Measurements from ENCODE around the gene GATA2. TPM values are rescaled to one million over a fixed set of nuclear protein-coding genes. Genes with fewer than 3 reads are reported as not detected.

The GATA2 gene
- total RNA-seq, 4 donors from 2014 or later = 7.1 to 19.5 (median 9.7) TPM

- Histone ChIP-seq H3K36me3 (no peaks in the 10 kb centered on the region), H3K4me3 (replicated peaks in 1 of 3) (no peak overlapping the region), H3K27ac (no peak overlapping the region), H3K27me3 (no peaks in the 10 kb centered on the region), H3K4me1 (peaks cover 0 to 5% of the 10 kb centered on the region in 2 donors), H3K9me3 (no peaks in the 10 kb centered on the region)
- DNase-seq = no peak
- intact Hi-C loops (cut with DNase I) = no loop called here
- no peak for TF ChIP-seq CTCF (IDR thresholded peaks at IDR 0.05)
- TF ChIP-seq POLR2A (IDR thresholded peaks at IDR 0.05) = no peak
- WGBS, 2 donors = 87 to 90% methylated on average over 5 of the region's 5 CpGs
These were observed 9.7 kb upstream of the GATA2 start for GRCh38 chr3:128502712-128503111.

GRCh38 chr3:128501431-128501830, 8.4 kb upstream of the GATA2 start:
- Histone ChIP-seq H3K27me3 (no peaks in the 10 kb centered on the region), H3K4me1 (peaks cover 6 to 16% of the 10 kb centered on the region in 2 donors), H3K9me3 (no peaks in the 10 kb centered on the region), H3K27ac (no peak overlapping the region), H3K4me3 (replicated peaks in 1 of 3) (no peak overlapping the region), H3K36me3 (no peaks in the 10 kb centered on the region)
- intact Hi-C loops (cut with DNase I) = no loop called here
- no peak for DNase-seq
- WGBS, 2 donors = 75 to 76% methylated on average over 3 of the region's 3 CpGs
- TF ChIP-seq POLR2A (IDR thresholded peaks at IDR 0.05) = no peak
- no peak for TF ChIP-seq CTCF (IDR thresholded peaks at IDR 0.05)

- Histone ChIP-seq H3K9me3 (no peaks in the 10 kb centered on the region), H3K36me3 (no peaks in the 10 kb centered on the region), H3K4me3 (replicated peaks in 1 of 3) (no peak overlapping the region), H3K27me3 (no peaks in the 10 kb centered on the region), H3K27ac (no peak overlapping the region), H3K4me1 (peaks cover 6 to 16% of the 10 kb centered on the region in 2 donors)
- DNase-seq = no peak
- 89% methylated on average over 4 of the region's 4 CpGs for WGBS, 2 donors
- TF ChIP-seq POLR2A (IDR thresholded peaks at IDR 0.05) (no peak), CTCF (IDR thresholded peaks at IDR 0.05) (no peak)
- intact Hi-C loops (cut with DNase I) = no loop called here
These were observed 7.6 kb upstream of the GATA2 start for GRCh38 chr3:128500556-128500955.

- H3K4me3 ChIP-seq (replicated peaks in 1 of 3) = no peak overlapping the region
- intact Hi-C loops (cut with DNase I) = loop anchor here (5.0 kb wide), 2 partner anchors 72 to 327 kb away; no protein-coding TSS in a partner anchor
- no peak for DNase-seq
- TF ChIP-seq POLR2A (IDR thresholded peaks at IDR 0.05) (no peak), CTCF (IDR thresholded peaks at IDR 0.05) (no peak)
- H3K4me1 ChIP-seq = peaks cover 6 to 16% of the 10 kb centered on the region in 2 donors
- H3K36me3 ChIP-seq = no peaks in the 10 kb centered on the region
- H3K27ac ChIP-seq = no peak overlapping the region
- 86 to 93% methylated on average over 4 of the region's 4 CpGs for WGBS, 2 donors
- H3K9me3 ChIP-seq = no peaks in the 10 kb centered on the region
- H3K27me3 ChIP-seq = no peaks in the 10 kb centered on the region
These were observed 6.8 kb upstream of the GATA2 start for GRCh38 chr3:128499724-128500275.

- H3K27me3 ChIP-seq = no peaks in the 10 kb centered on the region
- H3K4me1 ChIP-seq = peaks cover 6 to 16% of the 10 kb centered on the region in 2 donors
- no peak for TF ChIP-seq POLR2A (IDR thresholded peaks at IDR 0.05)
- no peak for TF ChIP-seq CTCF (IDR thresholded peaks at IDR 0.05)
- no peak overlapping the region for H3K4me3 ChIP-seq (replicated peaks in 1 of 3)
- no peaks in the 10 kb centered on the region for H3K9me3 ChIP-seq
- no peak overlapping the region for H3K27ac ChIP-seq
- H3K36me3 ChIP-seq = no peaks in the 10 kb centered on the region
- WGBS, 2 donors = 79 to 86% methylated on average over 15 of the region's 15 CpGs
- DNase-seq = no peak
- intact Hi-C loops (cut with DNase I) = loop anchor here (5.0 kb wide), 2 partner anchors 72 to 327 kb away; no protein-coding TSS in a partner anchor
These were observed 6.0 kb upstream of the GATA2 start for GRCh38 chr3:128498901-128499530.

All from thyroid gland (tissue), 4 donors.